ENCODE measurements around the gene COMMD9.

Gene COMMD9

DNA sequence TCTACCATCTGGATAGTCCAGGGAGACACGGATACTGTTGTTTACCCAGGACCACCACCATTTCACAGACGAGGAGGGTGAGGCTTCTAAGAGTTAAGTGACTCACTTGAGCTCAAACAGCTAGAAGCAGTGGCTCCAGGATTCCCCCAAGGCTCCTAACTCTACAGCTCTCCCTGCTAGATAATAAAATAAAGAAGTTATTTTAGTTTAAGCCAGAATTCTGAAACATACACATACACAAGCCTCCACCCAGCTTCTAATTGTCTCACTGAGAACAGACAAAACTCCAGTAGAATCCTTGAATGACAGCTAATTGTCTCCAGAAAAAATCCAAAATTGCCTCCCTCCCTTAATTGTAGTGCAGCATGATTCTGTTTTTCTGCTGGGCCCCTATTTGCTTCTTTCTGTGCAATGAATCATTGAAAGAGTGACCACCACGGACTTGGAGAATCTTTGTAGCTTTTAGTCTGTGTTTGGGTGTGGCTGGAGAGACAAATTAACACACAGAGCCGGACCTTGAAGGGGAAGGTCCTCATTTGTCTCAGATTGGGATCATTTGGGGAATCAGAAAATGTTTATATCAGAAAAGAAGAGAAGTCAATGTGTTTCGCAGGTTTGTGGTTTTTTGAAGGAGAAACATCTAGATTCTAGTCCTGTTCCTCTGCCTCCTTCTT is 64.9 kb downstream of the COMMD9 start:
- DNase-seq (ENCODE audit: low spot score): no peak

DNA sequence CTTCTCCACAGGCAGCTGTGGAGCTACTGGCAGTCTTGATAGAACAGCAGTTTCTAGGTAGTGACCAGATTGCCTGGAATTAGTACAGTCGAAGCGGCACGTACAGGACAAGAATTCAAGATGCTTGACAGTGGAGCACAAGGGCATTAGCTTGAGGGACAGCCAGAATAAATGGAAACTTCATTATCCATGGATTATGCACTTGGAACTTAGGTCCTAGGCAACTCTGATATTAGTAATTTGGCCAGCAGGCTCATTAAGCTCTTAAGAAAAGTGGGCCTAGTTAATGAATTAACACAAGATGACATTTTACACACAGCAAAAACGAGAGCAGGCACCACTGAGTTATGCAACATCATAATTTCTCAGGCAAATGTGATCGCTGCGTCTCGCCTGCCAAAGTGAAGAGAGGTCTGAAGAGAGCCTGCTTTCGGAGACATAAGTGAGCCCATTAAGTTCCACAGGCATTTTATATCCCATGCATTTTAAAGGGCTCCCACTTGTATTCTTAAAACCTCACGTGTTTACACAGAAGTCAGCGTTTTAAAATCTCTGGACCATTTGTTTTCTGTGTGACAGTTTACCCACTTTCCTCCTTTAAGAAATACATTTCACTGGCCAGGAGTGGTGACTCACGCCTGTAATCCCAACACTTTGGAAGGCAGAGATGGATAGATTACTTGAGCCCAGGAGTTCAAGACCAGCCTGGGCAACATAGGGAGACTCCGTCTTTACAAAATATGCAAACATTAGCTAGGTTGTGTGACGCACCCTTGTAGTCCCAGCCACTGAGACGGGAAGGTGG is 66.2 kb downstream of the COMMD9 start:
- DNase-seq (ENCODE audit: low spot score): no peak

Data from CD4-positive, alpha-beta T cell treated with Interleukin-2 at 100 ng/mL for 4 hours (primary cell).